Uterus (tissue), 2 donors: ENCODE data around the gene JAZF1.

Source experiments
- CTCF ChIP-seq, 4 experiments: fragments of 200-600 bp in 2 of 4; fragments of 450-650 bp in 2 of 4; sonication (generic) in 2 of 4; IDR thresholded peaks; one replicate each; pipeline ENCODE4 v1.5.1; 2016 to 2019; ENCODE audit warnings: antibody characterized with exemption in 4 of 4, mild to moderate bottlenecking in 2 of 4, moderate library complexity in 1 of 4
- POLR2A ChIP-seq, 2 donors: fragments of 450-650 bp; IDR thresholded peaks; one replicate each; pipeline ENCODE4 v1.6.1; 2016; ENCODE audit warnings: antibody characterized with exemption in 2 of 2, mild to moderate bottlenecking in 1 of 2, moderate library complexity in 1 of 2

GRCh38 chr7:28156401-28156800 lies 24.2 kb downstream of the JAZF1 start:
- TF ChIP-seq CTCF (IDR thresholded peaks at IDR 0.05) (no peak), POLR2A (IDR thresholded peaks at IDR 0.05) (no peak)
